GM12892 (cell line): ENCODE results near the gene ST3GAL6.

ENCODE experiments used
- DNase-seq: peaks from one replicate; pipeline ENCODE4 v3.0.0; 2011; ENCODE audit not compliant: insufficient read length
- FAIRE-seq: peaks from 2 replicates; lab custom pipeline; 2011; peaks lifted over from hg19 to GRCh38; lab: Jason Lieb, UNC
- POLR2A ChIP-seq: IDR thresholded peaks from 2 replicates; pipeline ENCODE4 v1.6.1; 2011; ENCODE audit warnings: low read depth, low read length, control low read depth
- POLR2AphosphoS5 ChIP-seq: IDR thresholded peaks from 2 replicates; pipeline ENCODE4 v1.6.1; 2011; ENCODE audit warnings: low read depth, low read length, control low read depth
- TAF1 ChIP-seq: IDR thresholded peaks from 2 replicates; pipeline ENCODE4 v1.6.1; 2011; ENCODE audit warnings: low read depth, mild to moderate bottlenecking, control low read depth, low read length, borderline replicate concordance

Gene ST3GAL6

DNA sequence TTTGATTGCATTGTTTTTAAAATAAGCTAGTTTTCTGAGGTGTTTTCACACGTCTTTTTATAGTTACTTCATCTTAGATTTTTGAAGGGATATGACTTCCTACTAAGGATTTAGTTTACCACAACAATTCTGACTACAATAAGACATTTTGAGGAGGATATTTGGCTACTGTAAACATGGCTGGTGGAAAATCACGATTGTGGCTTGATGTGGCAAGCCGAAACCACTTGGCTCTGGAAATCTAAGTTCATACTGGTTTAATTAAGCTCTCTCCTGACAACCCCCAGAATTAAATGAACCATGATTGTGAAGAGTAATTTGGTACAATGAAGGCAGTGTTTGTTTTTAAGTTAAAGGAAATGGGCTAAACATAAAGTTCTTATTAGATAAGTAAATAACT is 30.8 kb downstream of the ST3GAL6 start:
- TF ChIP-seq POLR2A (no peak), TAF1 (no peak), POLR2AphosphoS5 (no peak)
- FAIRE-seq, result no peak
- DNase-seq, result no peak

DNA sequence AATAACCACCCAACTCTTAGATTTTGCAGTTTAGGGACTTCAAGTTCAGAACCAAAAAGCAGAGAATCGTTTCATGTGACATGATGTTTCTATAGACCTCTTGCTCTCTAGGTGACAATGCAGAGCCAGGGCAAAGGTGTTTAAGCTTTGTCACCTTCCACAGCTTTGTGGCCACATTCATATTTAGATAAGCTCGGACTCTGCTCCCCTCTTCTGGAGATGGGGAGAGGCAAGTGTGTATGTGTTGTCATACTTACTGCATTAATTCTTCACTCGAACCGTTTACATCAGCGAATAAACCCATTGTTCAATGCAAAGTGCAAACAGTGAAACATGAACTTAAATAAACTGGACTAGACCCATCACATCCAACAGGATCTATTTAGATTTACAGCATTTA is 33.2 kb downstream of the ST3GAL6 start:
- TF ChIP-seq POLR2A (no peak), POLR2AphosphoS5 (no peak), TAF1 (no peak)
- FAIRE-seq (no peak), DNase-seq (no peak)

DNA sequence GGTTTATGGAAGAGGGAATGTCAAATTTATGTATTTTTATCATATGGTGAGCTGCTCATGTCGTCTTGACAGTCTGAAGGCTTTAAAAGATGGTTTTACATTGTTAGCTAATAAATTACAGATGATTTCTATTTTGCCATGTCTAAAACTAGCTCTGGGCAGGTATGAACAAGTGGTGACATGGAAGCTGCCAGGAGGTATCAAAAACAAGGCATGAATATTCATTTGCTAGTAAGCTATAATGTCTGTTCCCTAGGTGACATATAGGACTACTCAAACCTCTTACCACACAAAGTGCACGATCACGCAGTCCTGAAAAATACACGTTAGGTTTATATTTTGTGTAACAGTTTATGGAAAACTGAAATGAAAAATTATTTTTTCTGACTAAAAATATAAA is 34.8 kb downstream of the ST3GAL6 start:
- DNase-seq (no peak), FAIRE-seq (no peak)
- no peak for TF ChIP-seq TAF1
- no peak for TF ChIP-seq POLR2A
- TF ChIP-seq POLR2AphosphoS5, result no peak

DNA sequence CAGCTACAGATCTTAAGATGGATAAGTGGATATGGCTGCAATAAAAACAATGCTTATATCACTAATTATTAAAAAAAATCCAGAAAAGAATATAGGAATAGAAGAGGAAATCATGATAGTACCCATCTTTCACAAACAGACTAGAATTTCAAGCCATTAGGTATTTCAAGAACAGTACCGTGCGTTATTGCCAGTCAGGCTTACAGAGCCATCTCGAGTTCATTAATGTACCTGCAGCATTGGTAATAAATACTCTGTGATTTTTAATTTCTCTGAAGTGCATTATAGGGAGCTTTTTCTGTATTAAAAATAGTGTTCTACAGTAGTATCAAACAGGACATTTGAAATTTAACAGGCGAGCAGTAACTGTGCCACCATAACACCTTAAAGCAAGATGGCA is 35.7 kb downstream of the ST3GAL6 start:
- FAIRE-seq, result no peak
- no peak for TF ChIP-seq TAF1
- no peak for TF ChIP-seq POLR2A
- no peak for TF ChIP-seq POLR2AphosphoS5

DNA sequence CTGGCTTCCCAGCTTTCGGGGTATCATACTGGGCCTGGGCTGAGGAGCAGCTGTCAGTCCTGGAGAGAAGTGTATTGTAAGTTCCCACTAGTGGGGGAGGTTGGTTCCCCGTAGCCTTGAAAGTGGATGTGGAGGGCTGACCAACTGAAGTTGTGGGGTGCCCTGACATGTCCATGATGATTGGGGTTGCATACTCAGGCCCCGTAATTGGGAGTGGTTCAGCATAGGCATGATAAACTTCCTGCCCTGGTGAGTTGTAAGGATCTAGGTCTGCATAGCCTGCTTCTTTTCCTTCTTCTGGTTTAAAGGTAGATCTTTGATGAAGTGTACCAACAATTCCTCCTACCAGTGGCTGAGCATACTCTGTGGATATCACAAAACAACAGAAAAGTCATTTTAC is 36.3 kb downstream of the ST3GAL6 start:
- DNase-seq (no peak), FAIRE-seq (peak; percentile 56)
- no peak for TF ChIP-seq POLR2AphosphoS5

More for the DNA sequence above, 35.7 kb downstream of the ST3GAL6 start:
- DNase-seq, result no peak

DNA sequence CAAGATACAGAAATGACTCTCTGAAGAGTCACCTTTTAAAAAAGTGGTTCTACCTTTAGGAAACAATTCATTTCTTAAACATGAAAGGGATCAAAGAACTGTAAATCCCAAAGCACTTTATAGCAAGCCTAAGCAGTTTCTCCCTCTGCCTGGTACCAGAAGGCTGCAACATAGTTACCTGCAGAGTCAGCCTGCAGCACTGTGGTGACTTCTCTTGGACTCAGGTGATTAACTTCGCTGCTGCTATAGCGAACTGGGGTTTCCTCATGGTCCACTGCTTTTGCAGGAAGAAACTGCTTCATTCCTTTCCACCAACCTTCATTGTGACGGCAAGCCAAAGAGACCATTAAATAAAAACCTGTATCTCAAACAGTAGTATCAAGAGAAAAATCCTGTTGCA is 37.3 kb downstream of the ST3GAL6 start:
- TF ChIP-seq POLR2A (no peak), TAF1 (no peak), POLR2AphosphoS5 (no peak)
- DNase-seq, result no peak
- peak; percentile 21 for FAIRE-seq

DNA sequence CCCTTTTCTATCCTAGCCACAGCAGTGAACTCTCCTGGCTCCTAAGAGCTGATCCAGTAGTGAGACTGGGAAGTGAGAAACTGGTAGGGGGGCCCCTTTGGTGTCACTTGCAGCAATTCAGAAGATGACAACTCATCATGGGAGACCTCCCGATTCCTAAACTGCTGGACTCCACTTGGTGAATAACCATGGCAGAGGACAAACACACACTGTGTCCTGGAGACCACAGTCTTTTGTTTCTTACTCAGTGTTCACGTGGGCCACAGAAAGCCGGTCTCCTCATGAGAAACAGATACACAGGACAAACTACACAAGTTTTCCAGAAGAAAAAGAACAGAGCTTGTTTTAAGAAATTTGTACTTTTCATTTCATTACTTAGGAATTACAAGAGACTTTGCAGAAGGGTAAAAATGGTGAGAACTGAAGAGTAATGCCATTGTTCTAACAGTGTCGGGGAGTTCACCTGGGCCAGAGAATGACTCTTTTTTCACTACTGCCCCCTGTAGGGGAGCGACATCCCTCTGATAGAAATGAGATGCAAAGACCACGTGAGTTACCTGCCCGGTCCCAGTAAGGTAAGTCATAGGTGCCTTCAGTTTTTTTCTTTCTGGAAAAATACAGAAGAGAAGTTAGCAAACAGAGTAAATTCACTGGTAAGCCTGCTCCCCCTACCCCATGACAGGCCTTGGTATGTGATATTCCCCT is 38.1 kb downstream of the ST3GAL6 start:
- FAIRE-seq (no peak), DNase-seq (no peak)
- TF ChIP-seq TAF1 (no peak), POLR2AphosphoS5 (no peak), POLR2A (no peak)

DNA sequence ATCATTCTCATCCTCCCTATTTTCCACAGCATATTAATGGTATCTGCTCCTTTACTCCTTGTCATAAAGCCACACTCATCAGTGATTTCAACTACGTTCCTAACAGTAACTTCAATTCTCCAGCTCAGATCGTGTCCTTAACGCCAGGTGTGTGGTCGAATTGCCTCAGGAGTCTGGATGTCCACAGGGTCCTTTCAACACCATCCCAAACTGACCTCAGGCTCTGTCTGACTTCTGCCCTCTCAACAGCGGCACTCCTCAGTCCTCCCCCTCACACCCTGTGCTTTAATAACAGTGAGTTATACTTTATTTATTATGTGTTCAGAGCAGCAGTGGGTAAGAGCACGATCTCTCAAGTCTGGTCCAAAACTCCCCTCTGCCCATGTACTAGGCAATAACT is 42.4 kb downstream of the ST3GAL6 start:
- no peak for TF ChIP-seq POLR2AphosphoS5
- TF ChIP-seq TAF1, result no peak
- no peak for TF ChIP-seq POLR2A
- FAIRE-seq (peak; percentile 60), DNase-seq (no peak)

DNA sequence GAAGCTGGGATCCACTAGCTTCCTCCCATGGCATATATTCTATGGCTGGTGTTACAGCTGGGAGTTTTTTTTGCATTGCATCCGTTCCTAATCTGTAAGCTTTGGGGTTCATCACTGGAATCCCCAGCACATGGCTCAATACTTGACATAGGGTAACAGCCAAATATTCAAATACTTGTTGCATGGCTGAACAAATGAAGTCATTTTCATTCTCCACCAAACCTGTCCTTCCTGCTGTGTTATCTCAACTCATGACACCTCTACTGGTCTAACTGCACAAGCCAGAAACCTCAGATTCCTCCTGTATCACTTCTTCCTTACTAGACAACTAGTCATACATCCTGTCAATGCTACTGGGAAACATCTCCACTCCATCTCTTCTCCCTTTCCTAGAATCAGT is 43.4 kb downstream of the ST3GAL6 start:
- DNase-seq (no peak), FAIRE-seq (peak; percentile 46)
- no peak for TF ChIP-seq TAF1

DNA sequence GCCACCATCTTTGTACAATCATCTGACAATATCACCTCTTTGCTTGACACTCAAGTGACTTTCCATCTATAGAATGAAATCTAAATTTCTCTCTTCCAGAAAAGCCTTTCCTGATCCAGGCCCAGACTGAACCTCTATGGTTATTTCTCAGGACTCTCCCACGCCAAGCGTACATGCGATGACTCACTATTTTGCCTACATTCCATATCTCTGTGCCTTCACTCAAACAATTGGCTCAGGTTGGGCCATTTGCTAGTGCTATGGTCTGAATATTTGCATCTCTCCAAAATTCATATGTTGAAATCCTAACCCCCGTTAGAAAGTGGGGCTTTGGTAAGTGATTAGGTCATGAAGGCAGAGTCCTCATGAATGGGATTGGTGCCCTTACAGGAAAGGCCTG is 43.9 kb downstream of the ST3GAL6 start:
- no peak for TF ChIP-seq POLR2AphosphoS5
- TF ChIP-seq POLR2A, result no peak
- TF ChIP-seq TAF1, result no peak
- DNase-seq, result no peak
- no peak for FAIRE-seq

DNA sequence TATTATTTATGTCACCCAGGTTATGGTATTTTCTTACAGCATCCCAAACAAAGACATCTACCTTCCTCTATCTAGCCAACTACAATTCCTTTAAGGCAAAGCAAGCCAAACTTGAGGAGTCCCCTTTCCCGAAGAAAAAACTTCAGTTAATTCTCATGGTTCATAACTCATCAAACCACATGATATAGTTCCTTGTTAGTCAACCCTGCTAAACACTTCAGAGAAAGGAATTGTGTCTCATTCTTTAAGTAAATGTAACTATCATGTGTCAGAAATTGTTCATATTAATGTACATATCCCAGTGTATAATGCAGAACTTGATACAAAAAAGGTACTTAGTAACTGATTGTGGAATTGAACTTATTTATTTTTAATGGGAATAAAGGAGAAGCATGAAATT is 44.4 kb downstream of the ST3GAL6 start:
- FAIRE-seq (no peak), DNase-seq (no peak)
- no peak for TF ChIP-seq POLR2A
- no peak for TF ChIP-seq POLR2AphosphoS5
- TF ChIP-seq TAF1, result no peak

DNA sequence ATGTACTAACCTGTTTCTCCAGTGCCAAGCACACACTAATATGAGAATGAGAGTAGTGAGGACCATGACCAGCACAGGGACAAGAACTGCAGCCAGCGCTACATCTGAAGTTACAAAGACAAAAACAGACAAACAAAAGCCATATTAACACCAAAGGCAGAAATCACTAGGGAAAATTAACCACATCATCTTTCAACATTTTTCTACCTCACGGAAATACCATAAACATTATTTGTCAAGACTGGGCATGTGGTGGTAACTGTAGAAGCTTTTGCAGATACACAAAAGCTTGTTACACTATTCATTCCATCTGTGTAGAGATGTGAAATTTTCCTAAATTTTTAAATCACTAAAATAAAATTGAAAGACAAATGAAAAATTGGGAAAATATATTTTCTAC is 44.9 kb downstream of the ST3GAL6 start:
- DNase-seq (no peak), FAIRE-seq (no peak)
- no peak for TF ChIP-seq POLR2AphosphoS5

DNA sequence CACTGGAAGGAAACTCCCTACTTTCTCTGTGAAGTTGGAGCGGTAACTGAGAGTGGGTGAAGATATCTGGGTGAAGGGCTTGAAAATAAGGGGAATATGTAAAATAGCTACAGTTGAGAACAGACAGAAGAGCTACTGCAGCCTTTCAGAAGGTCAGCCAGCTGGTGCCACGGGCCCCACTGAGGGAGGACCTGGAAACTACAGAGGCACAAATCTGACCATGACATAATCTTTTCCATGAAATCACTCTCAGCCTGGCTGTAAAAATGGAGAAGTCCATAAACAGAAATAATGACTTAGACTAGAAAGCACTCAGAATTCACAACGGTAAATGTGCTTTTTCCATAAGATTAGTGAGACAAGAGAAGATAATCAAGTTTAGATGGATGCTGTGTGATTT is 46.4 kb downstream of the ST3GAL6 start:
- no peak for TF ChIP-seq TAF1
- TF ChIP-seq POLR2A, result no peak
- TF ChIP-seq POLR2AphosphoS5, result no peak
- no peak for FAIRE-seq
- DNase-seq, result no peak
